HG02943 (cell line): ENCODE results near the gene ANXA8.

Experiments used
- ATAC-seq: cut with Tn5 transposase; IDR thresholded peaks from one replicate; pipeline ENCODE4 v1.9.1; 2021; ENCODE audit warnings: mild to moderate bottlenecking, low read depth, moderate library complexity; ENCODE audit not compliant: unreplicated experiment

Gene ANXA8

DNA sequence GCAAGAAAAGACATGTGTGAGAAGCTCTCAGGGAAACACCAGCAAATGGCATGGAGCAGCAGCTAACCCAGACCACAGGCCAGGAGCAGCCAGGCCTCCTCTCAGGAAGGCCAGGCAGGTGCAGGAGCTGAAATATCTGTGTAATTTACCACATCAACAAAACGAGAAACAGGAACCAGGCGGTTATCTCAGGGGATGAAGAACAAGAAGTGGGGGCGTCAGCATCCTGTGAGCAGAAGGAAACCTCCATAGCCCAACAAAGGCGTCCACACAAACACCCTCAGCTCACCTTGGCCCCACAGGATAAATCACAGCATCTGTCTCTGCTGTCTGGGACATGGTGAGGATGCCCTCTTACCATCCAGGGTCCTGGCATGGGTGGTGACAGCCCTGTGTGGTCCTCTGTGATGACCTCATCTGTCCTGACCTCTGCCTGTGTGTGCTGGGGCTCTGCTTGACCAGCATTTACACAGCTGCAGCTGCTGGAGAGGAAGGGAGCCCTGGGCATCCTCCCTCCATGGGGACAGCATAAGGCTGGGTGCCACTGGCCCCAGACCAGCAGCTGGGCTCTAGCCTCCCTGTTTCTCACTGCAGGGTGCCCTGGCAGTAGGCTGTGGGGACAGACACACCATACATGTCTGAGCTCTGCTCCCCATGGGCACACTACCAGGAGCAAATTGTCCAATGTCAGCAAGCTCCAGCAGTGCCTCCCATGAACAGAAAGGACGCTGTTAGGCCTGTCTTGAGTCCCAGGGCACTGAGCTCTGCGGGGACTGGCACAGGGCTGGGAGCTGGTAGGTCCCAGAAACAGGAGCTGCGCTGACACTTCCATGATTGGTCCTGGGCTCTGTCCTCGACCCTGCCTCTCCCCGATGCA is 34.6 kb downstream of the ANXA8 start:
- no peak for ATAC-seq

DNA sequence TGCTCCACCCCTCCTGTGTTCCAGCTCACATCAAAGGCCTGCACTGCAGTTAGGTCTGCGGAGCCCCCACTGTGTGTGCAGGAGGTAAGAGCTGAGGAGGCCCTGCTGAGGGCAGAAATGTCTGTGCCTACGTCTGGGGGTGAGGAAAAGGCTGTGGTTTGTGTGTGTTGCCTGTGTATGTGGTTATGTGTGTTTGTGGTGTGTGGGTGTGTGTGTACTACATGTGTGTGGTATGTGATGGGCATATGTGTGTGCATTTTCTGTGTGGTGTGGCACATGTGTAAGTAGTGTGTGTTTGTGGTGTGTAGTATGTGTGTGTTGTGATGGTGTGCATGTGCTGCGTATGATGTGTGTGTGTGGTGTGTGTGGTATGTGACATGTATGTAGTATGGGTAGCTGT is 36.2 kb downstream of the ANXA8 start:
- no peak for ATAC-seq

DNA sequence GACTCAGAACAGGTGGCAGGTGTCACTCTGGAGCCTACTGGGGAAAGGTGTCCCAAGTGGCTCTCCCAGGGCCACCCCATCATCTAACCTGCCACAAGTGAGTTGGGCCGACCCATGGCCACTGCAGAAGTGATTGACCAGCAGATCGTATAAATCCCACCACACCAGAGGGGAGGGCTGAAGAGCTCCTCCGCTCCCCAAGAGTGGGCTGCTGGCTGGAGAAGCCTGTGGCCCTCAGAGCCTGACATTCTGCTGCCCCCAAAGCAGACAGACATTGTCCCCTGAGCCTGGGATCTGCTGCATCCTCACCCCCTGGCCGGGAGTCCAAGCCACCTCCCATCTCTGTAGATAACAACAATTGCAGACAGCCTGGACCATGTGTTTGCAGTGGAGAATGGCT is 36.7 kb downstream of the ANXA8 start:
- ATAC-seq = no peak

DNA sequence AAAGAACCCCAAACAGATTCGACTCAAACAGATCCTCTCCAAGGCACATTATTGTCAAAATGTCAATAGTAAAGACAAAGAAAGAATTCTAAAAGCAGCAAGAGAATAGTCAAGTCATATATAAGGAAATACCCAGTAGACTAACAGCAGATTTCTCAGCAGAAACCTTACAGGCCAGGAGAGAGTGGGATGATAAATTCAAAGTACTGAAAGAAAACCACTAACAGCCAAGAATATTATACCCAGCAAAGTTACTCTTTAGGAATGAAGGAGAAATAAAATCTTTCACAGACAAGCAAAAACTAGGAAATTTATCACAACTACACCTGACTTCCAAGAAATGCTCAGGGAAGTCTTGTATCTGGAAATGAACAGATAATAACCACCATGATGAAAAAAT is 38.2 kb downstream of the ANXA8 start:
- ATAC-seq = no peak

DNA sequence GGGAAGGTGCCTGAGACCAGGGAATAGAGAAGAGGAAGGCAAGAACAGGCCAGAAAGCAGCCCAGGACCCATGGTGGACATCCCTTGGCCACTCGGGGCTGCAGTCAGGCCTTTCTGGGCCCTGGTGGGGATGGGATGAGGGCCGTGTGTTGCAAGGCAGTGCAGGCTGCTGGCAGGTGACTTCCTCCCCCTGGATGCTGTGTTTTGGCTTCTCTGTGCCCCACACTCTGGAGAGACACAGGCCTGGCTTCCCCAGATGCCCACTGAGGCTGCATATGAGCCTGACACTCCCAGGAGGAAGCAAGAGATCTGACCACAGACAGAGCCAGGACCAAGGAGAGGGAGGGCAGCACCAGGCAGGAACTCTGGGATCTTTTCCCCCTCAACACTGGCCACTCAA is 39.9 kb downstream of the ANXA8 start:
- no peak for ATAC-seq

DNA sequence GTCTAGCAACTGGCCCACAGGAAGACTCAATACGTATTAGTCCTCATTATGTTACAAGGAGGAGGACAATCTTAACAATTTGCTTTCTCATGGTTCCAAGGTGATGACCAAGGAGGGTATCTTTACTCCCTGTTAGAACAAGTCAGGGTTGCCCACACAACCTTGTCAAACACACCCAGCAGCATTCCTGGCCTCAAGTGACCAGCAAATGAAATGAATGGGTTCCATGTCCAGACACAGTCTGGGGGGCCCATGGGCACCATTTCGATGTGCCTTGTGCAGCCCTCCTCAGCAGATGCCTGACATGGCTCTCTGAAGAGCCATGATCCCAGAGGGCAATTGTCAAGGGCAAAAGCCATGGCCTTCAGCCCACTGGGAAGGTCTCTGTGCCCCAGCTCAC is 40.8 kb downstream of the ANXA8 start:
- no peak for ATAC-seq

DNA sequence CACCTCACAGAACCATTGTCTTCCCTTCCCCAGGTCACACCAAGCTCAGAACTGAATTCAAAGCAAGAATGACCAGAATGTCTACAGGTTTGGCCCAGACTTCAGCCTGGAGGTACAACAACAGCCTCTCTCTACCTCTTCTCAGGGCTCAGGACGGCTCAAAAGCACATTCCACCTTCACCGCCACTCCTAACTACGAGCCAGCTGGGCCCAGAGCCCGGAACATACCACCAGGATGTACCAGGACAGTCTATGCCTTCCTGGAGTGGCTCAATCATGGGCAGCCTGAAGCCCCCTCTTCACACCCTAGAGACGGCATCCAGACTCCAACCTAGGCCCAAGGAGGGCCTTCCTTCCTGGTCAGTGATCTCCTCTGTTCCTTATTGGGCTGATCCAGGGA is 41.6 kb downstream of the ANXA8 start:
- no peak for ATAC-seq

DNA sequence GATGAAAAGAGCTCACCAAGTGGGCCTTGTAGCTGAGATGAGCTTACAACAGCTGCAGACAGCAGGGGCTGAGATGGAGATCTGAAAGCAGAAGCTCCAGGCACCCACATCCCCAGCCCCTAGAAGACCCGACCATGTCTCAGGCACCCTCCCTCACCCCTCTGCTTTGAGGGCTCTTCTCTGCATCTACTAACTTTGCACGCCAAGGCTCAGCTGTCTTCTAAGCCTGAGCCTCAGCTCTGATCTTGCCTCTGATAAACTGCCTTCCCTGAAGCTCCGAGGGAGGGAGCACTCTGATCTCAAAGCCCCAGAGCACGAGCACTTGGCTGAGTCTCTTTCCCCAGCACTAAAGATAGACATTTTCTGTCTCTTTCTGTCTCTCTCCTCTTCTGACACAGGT is 42.0 kb downstream of the ANXA8 start:
- ATAC-seq = no peak

DNA sequence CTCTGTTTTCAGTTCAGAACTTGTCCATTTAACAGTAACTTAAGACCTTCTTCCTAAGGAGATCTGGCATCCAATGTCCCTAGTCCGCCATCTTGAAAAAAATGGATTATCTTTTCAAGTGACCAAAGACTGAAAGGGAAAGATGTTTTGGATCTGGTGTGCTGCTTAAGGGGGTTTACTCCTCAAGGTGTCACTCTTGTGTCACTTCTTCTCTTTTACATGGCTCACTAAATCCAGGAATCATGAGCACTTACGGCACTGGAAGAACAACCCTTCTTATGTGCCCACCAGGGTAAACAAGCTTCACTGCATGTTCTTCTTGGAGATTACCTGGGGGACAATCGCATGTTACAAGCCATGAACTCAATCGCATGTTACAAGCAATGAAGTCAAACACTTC is 43.7 kb downstream of the ANXA8 start:
- ATAC-seq = no peak

DNA sequence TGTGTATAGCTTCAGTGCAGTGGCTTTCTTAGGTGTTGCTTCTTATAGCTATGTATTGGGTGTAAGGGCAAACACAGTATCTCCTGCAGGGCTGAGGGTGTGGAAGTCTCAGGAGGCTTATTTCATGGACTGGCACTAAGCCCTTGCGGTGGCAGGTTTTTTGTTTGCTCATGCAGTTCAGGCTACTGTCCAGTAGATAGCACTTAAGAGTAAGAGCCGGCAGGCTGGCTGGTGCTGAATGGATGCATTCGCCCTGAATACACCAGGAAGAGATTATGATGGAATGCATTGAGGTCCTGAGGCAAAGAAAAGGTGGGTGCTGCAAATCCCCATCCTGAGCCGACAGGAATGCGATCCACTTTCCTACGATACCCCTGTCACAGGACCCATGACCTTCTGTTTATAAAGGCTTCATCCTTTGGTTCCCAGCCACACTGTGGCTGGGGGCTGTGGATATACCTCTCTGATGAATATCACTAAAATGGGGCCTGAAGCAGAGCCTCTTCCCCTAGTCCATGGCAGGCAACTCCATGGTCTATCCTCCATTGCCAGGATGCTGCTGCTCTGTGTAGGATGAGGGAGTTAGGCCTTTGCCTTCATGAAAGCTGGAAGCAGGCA is 44.9 kb downstream of the ANXA8 start:
- ATAC-seq = no peak

DNA sequence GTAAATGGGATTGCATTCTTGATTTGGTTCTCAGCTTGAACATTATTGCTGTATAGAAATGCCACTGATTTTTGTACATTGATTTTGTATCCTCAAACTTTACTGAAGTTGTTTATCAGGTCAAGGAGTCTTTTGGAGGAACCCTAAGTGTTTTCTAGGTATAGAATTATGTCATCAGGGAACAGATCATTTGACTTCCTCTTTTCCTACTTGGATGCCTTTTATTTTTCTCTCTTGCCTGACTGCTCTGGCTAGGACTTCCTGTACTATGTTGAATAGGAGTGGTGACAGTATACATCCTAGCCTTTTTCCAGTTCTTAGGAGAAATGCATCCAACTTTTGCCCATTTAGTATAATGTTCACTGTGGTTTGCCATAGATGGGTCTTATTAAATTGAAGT is 48.8 kb downstream of the ANXA8 start:
- ATAC-seq = no peak

DNA sequence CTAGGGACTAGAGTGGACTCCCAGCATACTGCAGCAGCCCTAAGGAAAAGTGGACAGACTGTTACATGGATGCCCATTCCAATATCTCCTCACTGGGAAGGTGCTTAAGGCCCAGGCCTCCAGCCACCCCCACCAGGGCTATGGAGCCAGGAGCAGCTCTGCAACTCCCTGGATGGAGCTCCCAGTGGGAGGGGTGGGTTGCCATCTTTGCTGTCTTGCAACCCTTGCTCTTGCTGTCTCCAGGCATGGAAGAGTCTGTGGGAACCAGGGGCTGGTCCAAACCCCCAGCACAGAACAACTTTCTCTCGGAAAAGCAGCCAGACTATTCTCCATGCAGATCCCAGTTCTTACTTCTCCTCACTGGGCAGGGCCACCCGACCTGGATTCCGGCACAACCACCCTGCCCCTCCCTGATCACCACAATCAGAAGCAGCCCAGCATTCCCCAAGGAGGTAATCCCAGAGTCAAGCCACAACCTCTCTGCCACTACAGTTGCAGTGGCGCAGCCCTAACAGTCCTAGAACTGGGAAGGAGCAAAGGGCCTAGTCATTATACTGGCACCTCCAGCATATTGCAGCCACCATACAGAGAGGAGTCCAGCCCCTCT is 58.0 kb downstream of the ANXA8 start:
- ATAC-seq = no peak

DNA sequence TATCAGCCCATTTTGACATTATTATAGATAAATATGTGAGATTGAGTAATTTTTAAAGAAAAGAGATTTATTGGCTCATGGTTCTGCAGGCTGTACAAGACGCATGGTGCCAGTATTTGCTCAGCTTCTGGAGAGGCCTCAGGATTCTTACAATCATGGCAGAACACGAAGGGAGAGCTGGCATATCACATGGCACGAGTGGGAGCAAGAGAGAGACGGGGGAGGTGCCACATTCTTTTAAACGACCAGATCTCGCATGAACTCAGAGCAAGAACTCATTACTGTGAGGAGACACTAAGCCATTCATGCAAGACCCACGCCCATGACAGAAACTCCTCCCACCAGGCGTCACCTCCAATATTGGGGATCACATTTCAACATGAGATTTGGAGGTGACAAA is 59.7 kb downstream of the ANXA8 start:
- no peak for ATAC-seq

DNA sequence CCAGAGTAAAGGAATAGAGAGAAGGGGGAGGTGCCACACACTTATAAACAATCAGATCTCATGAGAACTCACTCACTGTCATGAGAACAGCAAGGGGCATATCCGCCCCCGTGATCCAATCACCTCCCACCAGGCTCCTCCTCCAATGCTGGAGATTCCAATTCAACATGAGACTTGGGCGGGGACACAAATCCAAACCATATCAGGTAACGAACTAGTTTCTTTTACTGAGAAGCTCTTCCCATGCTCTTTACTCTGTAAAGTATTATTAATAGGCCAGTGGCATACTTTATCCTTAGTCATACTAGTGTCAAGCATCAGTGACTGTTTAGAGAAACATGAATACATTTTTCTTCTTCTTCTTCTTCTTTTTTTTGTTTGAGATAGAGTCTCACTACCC is 60.4 kb downstream of the ANXA8 start:
- ATAC-seq = no peak

DNA sequence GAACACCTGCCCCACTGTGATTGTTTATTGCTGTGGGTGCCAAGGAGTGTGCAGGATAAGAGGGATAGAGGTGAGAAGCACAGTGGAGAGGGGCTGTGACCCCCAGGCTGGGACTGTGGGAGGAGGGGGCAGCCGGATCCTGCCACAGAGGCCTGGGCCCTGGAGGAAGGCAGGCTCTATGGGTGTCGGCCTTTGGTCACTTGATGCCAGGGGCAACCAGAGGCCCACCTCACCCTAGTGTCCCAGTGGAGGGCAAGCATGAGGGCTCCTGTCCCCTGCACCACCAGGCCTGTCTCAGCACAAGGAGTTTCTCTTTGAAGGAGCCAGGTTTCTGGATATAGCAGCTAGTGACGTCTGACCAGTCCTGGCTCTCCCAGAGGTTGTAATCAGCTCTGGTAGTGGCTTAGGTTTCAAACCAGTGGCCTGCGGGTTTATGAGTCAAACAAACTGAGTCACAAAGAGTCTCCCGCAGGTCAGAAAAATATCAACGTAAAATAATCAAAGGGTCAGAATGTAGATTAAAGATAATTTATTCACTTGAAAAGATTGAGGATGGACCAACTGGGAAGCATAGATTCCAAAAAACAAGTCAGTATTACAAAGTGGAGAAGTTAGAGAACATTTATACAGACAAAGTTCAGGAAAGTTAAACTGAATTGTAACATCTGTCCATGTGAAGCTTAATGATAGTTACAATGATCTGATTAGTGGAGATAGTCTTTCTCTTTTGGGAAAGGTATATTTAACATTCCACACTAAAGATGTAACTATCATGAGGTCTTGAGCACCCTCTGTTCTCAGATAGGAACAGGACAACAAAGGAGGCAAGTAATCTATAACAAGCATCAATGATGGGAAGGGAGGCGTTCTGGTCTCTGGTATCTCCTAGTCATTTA is 62.6 kb downstream of the ANXA8 start:
- no peak for ATAC-seq

DNA sequence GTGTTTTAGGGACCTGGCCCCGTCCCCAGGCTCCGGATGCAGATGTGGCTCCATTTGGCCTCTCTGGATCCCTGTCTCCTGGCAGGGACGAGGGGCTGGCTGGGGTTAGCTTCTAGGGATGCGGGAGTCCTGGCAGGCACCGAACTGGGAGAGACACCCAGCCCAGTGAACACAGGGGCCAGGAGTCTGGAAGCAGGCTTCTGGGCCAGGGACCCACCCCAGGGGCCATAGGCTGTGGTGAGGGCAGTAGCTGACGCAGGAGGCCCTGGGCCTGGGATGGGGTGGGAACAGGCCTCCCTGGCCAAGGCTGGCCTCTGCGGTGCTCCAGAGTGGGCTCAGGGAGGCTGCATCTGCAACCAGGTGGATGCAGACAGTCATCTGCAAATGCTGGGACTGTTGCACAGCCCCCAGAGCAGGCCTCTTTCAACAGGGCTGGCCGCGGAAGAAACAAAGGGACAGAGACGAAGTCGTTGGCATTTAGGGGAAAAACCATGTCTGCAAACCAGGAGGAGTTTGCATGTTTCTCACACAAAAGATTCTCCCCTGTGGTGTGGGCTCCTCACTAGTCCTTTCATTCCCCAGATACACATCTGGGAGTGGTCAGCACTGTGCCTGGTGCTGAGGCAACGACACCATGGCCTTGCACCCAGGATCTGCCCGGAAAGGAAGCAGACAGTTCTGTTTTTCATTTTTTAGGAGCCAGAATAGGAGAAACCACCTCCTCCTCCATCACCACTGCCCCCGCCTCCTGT is 63.4 kb downstream of the ANXA8 start:
- ATAC-seq = no peak

DNA sequence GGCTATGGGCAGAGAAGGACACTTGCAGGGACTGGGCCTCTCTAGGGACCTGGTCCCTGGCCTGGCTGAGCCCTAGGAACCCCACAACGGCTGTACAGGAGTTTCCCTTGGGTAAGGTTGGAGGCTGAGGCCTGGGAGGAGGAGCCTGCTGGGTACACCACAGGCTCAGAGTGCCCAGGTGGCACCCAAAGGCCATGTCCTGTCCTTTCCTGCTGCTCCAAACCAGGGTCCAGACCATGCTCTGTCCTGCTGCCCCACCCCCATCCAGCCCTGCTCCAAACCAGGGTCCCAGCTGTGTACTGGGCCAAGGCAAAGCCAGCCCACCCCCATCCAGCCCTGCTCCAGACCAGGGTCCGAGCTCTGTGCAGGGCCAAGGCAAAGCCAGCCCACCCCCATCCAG is 64.5 kb downstream of the ANXA8 start:
- ATAC-seq = no peak

DNA sequence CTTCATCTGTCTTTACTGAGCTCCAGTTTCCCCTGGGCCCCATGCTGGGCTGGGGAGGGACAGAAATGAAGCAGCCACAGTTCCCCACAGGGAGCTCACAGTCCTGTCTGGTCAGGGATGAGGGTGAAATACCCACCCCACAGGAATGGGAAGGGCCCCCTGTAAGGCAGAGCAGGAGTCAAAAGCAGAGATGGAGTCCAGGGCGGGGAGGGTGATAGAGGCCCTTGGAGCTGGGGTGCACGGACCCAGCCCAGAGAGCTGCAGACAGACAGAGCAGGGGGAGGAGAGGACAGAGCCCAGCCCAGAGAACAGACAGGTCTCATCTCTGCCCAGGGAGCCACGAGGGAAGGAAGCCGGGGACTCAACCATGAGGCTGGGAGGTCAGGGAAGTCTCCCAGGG is 64.9 kb downstream of the ANXA8 start:
- ATAC-seq = no peak

DNA sequence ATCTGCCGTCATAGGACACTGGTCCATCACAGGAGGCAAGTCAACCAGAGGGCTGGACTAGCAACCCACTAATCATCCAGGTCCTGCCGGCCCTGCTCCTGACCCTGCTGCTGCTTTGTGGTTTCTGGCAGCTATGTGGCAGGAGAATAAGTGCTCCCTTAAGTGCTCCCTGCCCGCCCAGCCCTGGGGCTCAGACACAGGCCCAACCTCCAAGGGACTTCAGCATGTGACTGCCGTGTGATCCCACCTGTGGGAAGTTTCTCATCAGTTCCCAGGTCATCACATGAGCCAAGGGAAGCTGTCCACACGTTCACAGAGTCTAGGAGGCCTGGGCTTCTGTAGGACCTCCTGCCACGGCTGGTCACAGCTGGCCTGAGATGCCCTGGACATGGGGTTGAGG is 65.6 kb downstream of the ANXA8 start:
- no peak for ATAC-seq
